HepG2 (cell line): ENCODE results near the gene EFCAB8. TPM values are rescaled to one million over a fixed set of nuclear protein-coding genes. Genes with fewer than 3 reads are reported as not detected.

Source experiments
- DBP ChIP-seq: sonication (generic); formaldehyde crosslinking; IDR thresholded peaks from 2 replicates; pipeline ENCODE4 v1.4.0; 2020; ENCODE audit warnings: missing genetic modification reagents; ENCODE audit errors: not compliant biosample characterization
- EP300 ChIP-seq, 3 experiments: sonication (generic) in 1 of 3; formaldehyde crosslinking in 1 of 3; IDR thresholded peaks; 2 replicates each; pipeline versions ENCODE4 v1.5.1 to v1.6.1; 2011 to 2020; ENCODE audit warnings: low read depth in 2 of 3, low read length in 2 of 3, borderline replicate concordance in 1 of 3, improper control_type of control experiment in 1 of 3, mild to moderate bottlenecking in 1 of 3, missing genetic modification reagents in 1 of 3, moderate library complexity in 1 of 3
- FOXK1 ChIP-seq: sonication (generic); formaldehyde crosslinking; IDR thresholded peaks from 2 replicates; pipeline ENCODE4 v1.4.0; 2020; ENCODE audit warnings: low read depth, missing genetic modification reagents, borderline replicate concordance
- NR2C2 ChIP-seq: sonication (generic); formaldehyde crosslinking; IDR thresholded peaks from 2 replicates; pipeline ENCODE4 v1.4.0; 2020; ENCODE audit warnings: missing genetic modification reagents, mild to moderate bottlenecking, moderate library complexity, borderline replicate concordance
- SKI ChIP-seq: fragments of 450-650 bp; IDR thresholded peaks from one replicate; pipeline ENCODE4 v1.6.1; 2018; ENCODE audit warnings: mild to moderate bottlenecking; ENCODE audit not compliant: partially characterized antibody
- SNAPC2 ChIP-seq: sonication (generic); formaldehyde crosslinking; IDR thresholded peaks from 2 replicates; pipeline ENCODE4 v1.8.1; 2022; ENCODE audit warnings: mild to moderate bottlenecking, missing genetic modification reagents
- SPEN ChIP-seq: sonication (generic); formaldehyde crosslinking; IDR thresholded peaks from 2 replicates; pipeline ENCODE4 v1.5.1; 2020; ENCODE audit warnings: low read depth, mild to moderate bottlenecking, missing genetic modification reagents
- TEAD3 ChIP-seq: optimal IDR thresholded peaks from 2 replicates; pipeline ENCODE3; 2016; ENCODE audit warnings: borderline replicate concordance
- UBTF ChIP-seq: sonication (generic); formaldehyde crosslinking; IDR thresholded peaks from 2 replicates; pipeline ENCODE4 v1.4.0; 2020; ENCODE audit warnings: mild to moderate bottlenecking, missing genetic modification reagents
- ZBTB2 ChIP-seq: sonication (generic); formaldehyde crosslinking; IDR thresholded peaks from 2 replicates; pipeline ENCODE4 v1.8.0; 2022; ENCODE audit warnings: low read depth, missing genetic modification reagents
- ZFP37 ChIP-seq: sonication (generic); formaldehyde crosslinking; IDR thresholded peaks from 2 replicates; pipeline ENCODE4 v1.4.0; 2020; ENCODE audit warnings: missing genetic modification reagents, borderline replicate concordance
- ZNF225 ChIP-seq: sonication (generic); formaldehyde crosslinking; IDR thresholded peaks from 2 replicates; pipeline ENCODE4 v1.4.0; 2020; ENCODE audit warnings: mild to moderate bottlenecking, missing genetic modification reagents
- ZNF24 ChIP-seq: fragments of 450-650 bp; IDR thresholded peaks from 2 replicates; pipeline ENCODE4 v1.6.1; 2017; ENCODE audit warnings: antibody characterized with exemption, mild to moderate bottlenecking
- ZNF274 ChIP-seq: sonication (generic); formaldehyde crosslinking; IDR thresholded peaks from 2 replicates; pipeline ENCODE4 v1.5.1; 2020; ENCODE audit warnings: mild to moderate bottlenecking, missing genetic modification reagents
- ZNF3 ChIP-seq: IDR thresholded peaks from 2 replicates; pipeline ENCODE4 v1.7.0; 2017; ENCODE audit warnings: inconsistent platforms
- ZNF335 ChIP-seq: sonication (generic); formaldehyde crosslinking; IDR thresholded peaks from 2 replicates; pipeline ENCODE4 v1.4.0; 2020; ENCODE audit warnings: missing genetic modification reagents
- ZSCAN25 ChIP-seq: sonication (generic); formaldehyde crosslinking; IDR thresholded peaks from 2 replicates; pipeline ENCODE4 v1.8.0; 2022; ENCODE audit warnings: mild to moderate bottlenecking, missing genetic modification reagents
- ZSCAN30 ChIP-seq: sonication (generic); formaldehyde crosslinking; IDR thresholded peaks from 2 replicates; pipeline ENCODE4 v1.5.0; 2020; ENCODE audit warnings: mild to moderate bottlenecking, missing genetic modification reagents
- polyA plus RNA-seq, 8 experiments: library from polyadenylated mRNA; depleted of rRNA in 3 of 8; stranded (reverse) in 7 of 8; unstranded in 1 of 8; fragments of >200 nt; fragmentation: Illumina TruSeq in 4 of 8; extraction: Trizol in 4 of 8; gene quantifications; 2 replicates each; pipeline versions ENCODE4 v1.2.1 to v1.2.3, GENCODE V29; 2011 to 2016; ENCODE audit warnings: low read depth in 4 of 8, missing spikeins in 1 of 8, mixed read lengths in 1 of 8; ENCODE audit not compliant: insufficient read depth in 1 of 8
- total RNA-seq, 5 experiments: library from RNA; depleted of rRNA; stranded (reverse); fragments of >200 nt; fragmentation: Illumina TruSeq; extraction: Trizol; gene quantifications; 2 replicates each; pipeline ENCODE4 v1.2.3, GENCODE V29; 2016; ENCODE audit warnings: low read depth in 1 of 5
- TF ChIP-seq, protein P1 (sequence below): sonication (generic); formaldehyde crosslinking; IDR thresholded peaks from 2 replicates; pipeline ENCODE4 v1.4.0; 2020; ENCODE audit warnings: missing genetic modification reagents
- TF ChIP-seq, protein P2 (sequence below): IDR thresholded peaks from 2 replicates; pipeline ENCODE4 v1.6.1; 2012; ENCODE audit warnings: low read depth, low read length, improper control_type of control experiment

EFCAB8 gene
- total and polyA plus RNA-seq, 2 of the 13 experiments (the other 11 are each of a cell fraction or from before 2014, with no cell fraction given) = 0.15 to 0.22 TPM

- TF ChIP-seq DBP (CRISPR knock-in tag) = no peak
- no peak for TF ChIP-seq ZNF274 (CRISPR knock-in tag)
- TF ChIP-seq ZNF24 = no peak
- no peak; the same call in none of the 2 replicates for TF ChIP-seq ZSCAN25 (CRISPR knock-in tag)
- TF ChIP-seq ZBTB2 = no peak
- peak in 1 of 2 experiments; percentile 97; a peak in 2 of 4 replicates for TF ChIP-seq EP300 (IDR thresholded peaks at IDR 0.05; ENCODE audit: low read depth in 2 of 2, low read length in 2 of 2)
- TF ChIP-seq EP300 (CRISPR knock-in tag; IDR thresholded peaks at IDR 0.05; ENCODE audit: borderline replicate concordance) = peak; percentile 96
- no peak for TF ChIP-seq ZFP37 (CRISPR knock-in tag)
- peak; percentile 91 for TF ChIP-seq ZNF335 (CRISPR knock-in tag)
- peak; percentile 29; the same call in 1 of the 2 replicates for TF ChIP-seq ZNF3 (CRISPR knock-in tag)
- peak; percentile 77 for TF ChIP-seq SNAPC2 (CRISPR knock-in tag)
- no peak for TF ChIP-seq ZNF225 (CRISPR knock-in tag)
- peak; percentile 36; the same call in 1 of the 2 replicates for TF ChIP-seq NR2C2 (CRISPR knock-in tag)
- TF ChIP-seq, protein P1, sequence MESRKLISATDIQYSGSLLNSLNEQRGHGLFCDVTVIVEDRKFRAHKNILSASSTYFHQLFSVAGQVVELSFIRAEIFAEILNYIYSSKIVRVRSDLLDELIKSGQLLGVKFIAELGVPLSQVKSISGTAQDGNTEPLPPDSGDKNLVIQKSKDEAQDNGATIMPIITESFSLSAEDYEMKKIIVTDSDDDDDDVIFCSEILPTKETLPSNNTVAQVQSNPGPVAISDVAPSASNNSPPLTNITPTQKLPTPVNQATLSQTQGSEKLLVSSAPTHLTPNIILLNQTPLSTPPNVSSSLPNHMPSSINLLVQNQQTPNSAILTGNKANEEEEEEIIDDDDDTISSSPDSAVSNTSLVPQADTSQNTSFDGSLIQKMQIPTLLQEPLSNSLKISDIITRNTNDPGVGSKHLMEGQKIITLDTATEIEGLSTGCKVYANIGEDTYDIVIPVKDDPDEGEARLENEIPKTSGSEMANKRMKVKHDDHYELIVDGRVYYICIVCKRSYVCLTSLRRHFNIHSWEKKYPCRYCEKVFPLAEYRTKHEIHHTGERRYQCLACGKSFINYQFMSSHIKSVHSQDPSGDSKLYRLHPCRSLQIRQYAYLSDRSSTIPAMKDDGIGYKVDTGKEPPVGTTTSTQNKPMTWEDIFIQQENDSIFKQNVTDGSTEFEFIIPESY (CRISPR knock-in tag) = peak; percentile 79
- peak; percentile 84 for TF ChIP-seq UBTF (CRISPR knock-in tag)
- TF ChIP-seq ZSCAN30 (CRISPR knock-in tag) = no peak
- peak; percentile 78 for TF ChIP-seq SPEN (CRISPR knock-in tag)
- TF ChIP-seq, protein P2, sequence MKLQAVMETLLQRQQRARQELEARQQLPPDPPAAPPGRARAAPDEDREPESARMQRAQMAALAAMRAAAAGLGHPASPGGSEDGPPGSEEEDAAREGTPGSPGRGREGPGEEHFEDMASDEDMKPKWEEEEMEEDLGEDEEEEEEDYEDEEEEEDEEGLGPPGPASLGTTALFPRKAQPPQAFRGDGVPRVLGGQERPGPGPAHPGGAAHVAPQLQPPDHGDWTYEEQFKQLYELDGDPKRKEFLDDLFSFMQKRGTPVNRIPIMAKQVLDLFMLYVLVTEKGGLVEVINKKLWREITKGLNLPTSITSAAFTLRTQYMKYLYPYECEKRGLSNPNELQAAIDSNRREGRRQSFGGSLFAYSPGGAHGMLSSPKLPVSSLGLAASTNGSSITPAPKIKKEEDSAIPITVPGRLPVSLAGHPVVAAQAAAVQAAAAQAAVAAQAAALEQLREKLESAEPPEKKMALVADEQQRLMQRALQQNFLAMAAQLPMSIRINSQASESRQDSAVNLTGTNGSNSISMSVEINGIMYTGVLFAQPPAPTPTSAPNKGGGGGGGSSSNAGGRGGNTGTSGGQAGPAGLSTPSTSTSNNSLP = no peak
- TF ChIP-seq FOXK1 = peak; percentile 91; the same call in 1 of the 2 replicates
- TF ChIP-seq TEAD3 (CRISPR knock-in tag) = peak; percentile 95
- TF ChIP-seq SKI = peak; percentile 90
Observed at GRCh38 chr20:33005908-33006775, 147.4 kb downstream of the EFCAB8 start (continued).
